ENCODE results near the gene GRIA4. TPM values are rescaled to one million over a fixed set of nuclear protein-coding genes. Genes with fewer than 3 reads are reported as not detected.

GRIA4 gene
- polyA plus RNA-seq, 2 of the 4 experiments (the other 2 are of a cell fraction), result not detected

DNA sequence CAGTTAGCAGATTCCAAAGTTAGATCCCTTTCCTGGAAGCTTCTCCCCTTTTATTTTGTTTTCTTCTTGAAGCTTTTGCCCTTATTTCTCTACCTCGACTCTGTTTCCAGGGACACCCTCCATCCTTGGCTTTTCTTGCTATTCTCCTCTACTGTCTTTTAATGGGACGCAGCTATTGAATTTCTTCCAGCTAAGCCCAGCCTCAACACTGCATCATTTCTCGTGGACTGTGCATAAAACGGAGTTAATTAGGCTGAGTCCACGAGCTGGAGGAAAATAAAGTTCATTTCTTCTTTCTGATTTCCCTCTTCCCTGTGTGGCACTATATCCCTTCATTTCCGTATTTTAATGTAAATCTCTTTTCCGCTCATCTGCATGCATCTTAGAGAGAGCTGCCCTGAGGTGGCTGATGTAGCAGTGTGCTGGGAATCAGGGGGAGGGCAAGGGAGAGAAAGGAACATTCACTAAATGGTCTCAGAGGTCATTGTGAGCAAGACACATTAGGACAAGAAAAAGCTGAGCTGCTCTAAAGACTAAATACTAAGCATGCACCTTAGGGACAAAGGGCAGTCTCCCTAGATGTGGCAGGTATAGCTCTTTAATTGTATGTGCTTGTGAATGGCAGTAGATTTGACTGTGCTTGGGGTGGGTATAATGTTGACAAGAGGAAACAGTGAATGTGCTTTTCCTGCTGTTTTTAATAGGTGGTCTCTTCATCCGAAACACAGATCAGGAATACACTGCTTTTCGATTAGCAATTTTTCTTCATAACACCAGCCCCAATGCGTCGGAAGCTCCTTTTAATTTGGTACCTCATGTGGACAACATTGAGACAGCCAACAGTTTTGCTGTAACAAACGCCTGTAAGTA, 1.9 kb downstream of the GRIA4 start (continued):
- no peak for TF ChIP-seq CHD4 (IDR thresholded peaks at IDR 0.05; ENCODE audit: borderline replicate concordance)
- TF ChIP-seq POLR2A (IDR thresholded peaks at IDR 0.05; ENCODE audit: low read length), result no peak
- no peak for TF ChIP-seq CEBPB (IDR thresholded peaks at IDR 0.05)

GRCh38 chr11:105612771-105613170, 2.9 kb downstream of the GRIA4 start:
- DNase-seq (ENCODE audit: low read depth in 1 of 2, low spot score in 1 of 2), result no peak
- H3K27ac ChIP-seq, result no peak overlapping the region
- no peak for FAIRE-seq
- H3K4me1 ChIP-seq, result no peaks in the 10 kb centered on the region
- ChIA-PET CTCF (interaction anchor here (0.6 kb wide), 1 partner anchor 26 kb away, joined by 3 read pairs; no protein-coding TSS in a partner anchor), POLR2A (no interaction called here)
- H3K4me2 ChIP-seq, result no peak overlapping the region
- ATAC-seq, result no peak
- TF ChIP-seq GATA3 (IDR thresholded peaks at IDR 0.05; ENCODE audit: borderline replicate concordance) (no peak), SMC3 (IDR thresholded peaks at IDR 0.05) (no peak), ZSCAN20 (CRISPR knock-in tag; IDR thresholded peaks at IDR 0.05) (no peak)
- TF ChIP-seq, protein P1, sequence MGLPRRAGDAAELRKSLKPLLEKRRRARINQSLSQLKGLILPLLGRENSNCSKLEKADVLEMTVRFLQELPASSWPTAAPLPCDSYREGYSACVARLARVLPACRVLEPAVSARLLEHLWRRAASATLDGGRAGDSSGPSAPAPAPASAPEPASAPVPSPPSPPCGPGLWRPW (IDR thresholded peaks at IDR 0.05), result no peak
- H3K4me3 ChIP-seq, result no peak overlapping the region
- H3K9me3 ChIP-seq, result no peaks in the 10 kb centered on the region
- WGBS (ENCODE audit: missing lambda C conversion rate), result 65% methylated on average over 4 of the region's 4 CpGs

- no peak for FAIRE-seq
- Histone ChIP-seq H3K4me1 (no peaks in the 10 kb centered on the region), H3K4me3 (no peak overlapping the region), H3K27ac (no peak overlapping the region), H3K4me2 (no peak overlapping the region), H3K9me3 (no peaks in the 10 kb centered on the region)
- ChIA-PET CTCF (no interaction called here), POLR2A (no interaction called here)
- no peak for ATAC-seq
- TF ChIP-seq ZNF302 (CRISPR knock-in tag; IDR thresholded peaks at IDR 0.05), result no peak
- TF ChIP-seq JUNB (IDR thresholded peaks at IDR 0.05), result no peak
- no peak for TF ChIP-seq EHF (CRISPR knock-in tag; IDR thresholded peaks at IDR 0.05)
- no peak for TF ChIP-seq MAFK (IDR thresholded peaks at IDR 0.05; ENCODE audit: partially characterized antibody)
- no peak for TF ChIP-seq NFE2L2 (conservative IDR thresholded peaks at IDR 0.05; ENCODE audit: low read length)
- TF ChIP-seq HOXB5 (CRISPR knock-in tag; IDR thresholded peaks at IDR 0.05), result no peak
- TF ChIP-seq HOXB13 (CRISPR knock-in tag; IDR thresholded peaks at IDR 0.05; ENCODE audit: low read depth), result no peak
- TF ChIP-seq NR3C1 (IDR thresholded peaks at IDR 0.05), result no peak
- TF ChIP-seq PHF8 (IDR thresholded peaks at IDR 0.05; ENCODE audit: borderline replicate concordance, low read depth), result no peak
- no peak for TF ChIP-seq RNF2 (IDR thresholded peaks at IDR 0.05; ENCODE audit: borderline replicate concordance, low read depth)
- no peak for TF ChIP-seq ELK1 (IDR thresholded peaks at IDR 0.05; ENCODE audit: low read depth, low read length)
- TF ChIP-seq USF2 (IDR thresholded peaks at IDR 0.05), result no peak
- TF ChIP-seq FOXS1 (CRISPR knock-in tag; IDR thresholded peaks at IDR 0.05), result no peak
- TF ChIP-seq CHD4 (IDR thresholded peaks at IDR 0.05; ENCODE audit: borderline replicate concordance), result no peak
- no peak for DNase-seq (ENCODE audit: low read depth in 1 of 2, low spot score in 1 of 2)
These were observed 3.3 kb downstream of the GRIA4 start for GRCh38 chr11:105613183-105613582.

- H3K4me2 ChIP-seq, result no peak overlapping the region
- no peak for ATAC-seq
- WGBS (ENCODE audit: missing lambda C conversion rate), result 2% methylated on average over 2 of the region's 2 CpGs
- H3K4me1 ChIP-seq, result no peaks in the 10 kb centered on the region
- H3K4me3 ChIP-seq, result no peak overlapping the region
- DNase-seq (ENCODE audit: low read depth in 1 of 2, low spot score in 1 of 2), result no peak
- H3K9me3 ChIP-seq, result no peaks in the 10 kb centered on the region
- ChIA-PET CTCF (no interaction called here), POLR2A (no interaction called here)
- FAIRE-seq, result no peak
- no peak overlapping the region for H3K27ac ChIP-seq
- TF ChIP-seq RCOR1 (IDR thresholded peaks at IDR 0.05; ENCODE audit: low read depth, low read length), result no peak
- no peak for TF ChIP-seq ZC3H11A (IDR thresholded peaks at IDR 0.05)
- no peak for TF ChIP-seq HOXA7 (CRISPR knock-in tag; IDR thresholded peaks at IDR 0.05)
- no peak for TF ChIP-seq ZNF302 (CRISPR knock-in tag; IDR thresholded peaks at IDR 0.05)
- no peak for TF ChIP-seq SREBF2 (IDR thresholded peaks at IDR 0.05)
- no peak for TF ChIP-seq HOXB5 (CRISPR knock-in tag; IDR thresholded peaks at IDR 0.05)
- no peak for TF ChIP-seq TP53 (CRISPR knock-in tag; IDR thresholded peaks at IDR 0.05)
- TF ChIP-seq CBX2 (IDR thresholded peaks at IDR 0.05; ENCODE audit: borderline replicate concordance, low read depth), result no peak
- no peak for TF ChIP-seq ZFP36 (IDR thresholded peaks at IDR 0.05; ENCODE audit: borderline replicate concordance, partially characterized antibody)
- no peak for TF ChIP-seq ESRRA (IDR thresholded peaks at IDR 0.05; ENCODE audit: borderline replicate concordance, low read length)
These were observed 8.6 kb downstream of the GRIA4 start for GRCh38 chr11:105618343-105618955.

Data from A549 (cell line).